Panc1 (cell line): ENCODE data around the gene SPAM1. TPM values are rescaled to one million over a fixed set of nuclear protein-coding genes. Genes with fewer than 3 reads are reported as not detected.

Experiments
- ATAC-seq: fragments of 200-7000 bp; cut with Tn5 transposase; 2 replicates; pipeline ENCODE4 v1.9.1; 2020; ENCODE audit warnings: mild to moderate bottlenecking, moderate library complexity
- BruUV-seq: library from RNA; stranded (reverse); fragments of 400-500 nt; replicated peaks from 2 replicates; lab custom pipeline; 2021; lab: Mats Ljungman, UMichigan
- CTCF ChIA-PET: fragments of 300-600 bp; sonication (Branson Sonifier 250); formaldehyde crosslinking; loops from one replicate; lab custom pipeline; 2022; ENCODE audit warnings: antibody characterized with exemption; lab: Charles Lee
- POLR2A ChIA-PET: fragments of 300-600 bp; sonication (Branson Sonifier 250); formaldehyde crosslinking; loops from one replicate; lab custom pipeline; 2022; ENCODE audit warnings: antibody characterized with exemption; lab: Charles Lee
- DNase-seq: peaks from one replicate; pipeline ENCODE4 v3.0.0-alpha.2; 2010; ENCODE audit warnings: low read depth, low spot score
- H3K27ac ChIP-seq: 2 replicates; pipeline ENCODE4 v1.5.1; 2011; ENCODE audit warnings: mild to moderate bottlenecking, low read length, inconsistent platforms
- H3K27me3 ChIP-seq: fragments of 200-500 bp; sonication (Bioruptor generic); 2 replicates; pipeline ENCODE4 v1.6.0; 2014; ENCODE audit warnings: low read length, inconsistent platforms; ENCODE audit not compliant: control insufficient read depth, insufficient read depth
- H3K36me3 ChIP-seq: fragments of 200-500 bp; sonication (Bioruptor generic); 2 replicates; pipeline ENCODE4 v1.5.1; 2014; ENCODE audit warnings: inconsistent platforms, mild to moderate bottlenecking, low read length, moderate library complexity; ENCODE audit not compliant: control insufficient read depth, insufficient read depth
- H3K4me1 ChIP-seq: 2 replicates; pipeline ENCODE4 v1.5.1; 2011; ENCODE audit warnings: inconsistent platforms, mild to moderate bottlenecking, low read length, moderate library complexity; ENCODE audit not compliant: control insufficient read depth, insufficient read depth
- H3K4me3 ChIP-seq, 2 experiments: 2 replicates each; pipeline ENCODE4 v1.5.1; 2011 to 2012; ENCODE audit warnings: low read depth in 2 of 2, low read length in 2 of 2, mild to moderate bottlenecking in 2 of 2, inconsistent platforms in 1 of 2, moderate library complexity in 1 of 2
- H3K9me3 ChIP-seq: fragments of 200-500 bp; sonication (Bioruptor generic); 2 replicates; pipeline ENCODE4 v1.5.1; 2014; ENCODE audit warnings: low read depth, mild to moderate bottlenecking, inconsistent platforms, low read length, moderate library complexity; ENCODE audit not compliant: control insufficient read depth, insufficient read depth
- CTCF ChIP-seq: fragments of 450-650 bp; IDR thresholded peaks from 2 replicates; pipeline ENCODE4 v1.5.1; 2017; ENCODE audit warnings: mild to moderate bottlenecking
- POLR2AphosphoS5 ChIP-seq: IDR thresholded peaks from 2 replicates; pipeline ENCODE4 v1.6.1; 2012; ENCODE audit warnings: mild to moderate bottlenecking, low read depth, low read length, moderate library complexity
- REST ChIP-seq, 2 experiments: IDR thresholded peaks; 2 replicates each; pipeline ENCODE4 v1.6.1; 2011 to 2012; ENCODE audit warnings: low read depth in 2 of 2, control low read depth in 1 of 2, low read length in 1 of 2, mild to moderate bottlenecking in 1 of 2, moderate library complexity in 1 of 2; ENCODE audit not compliant: insufficient read depth in 1 of 2
- SIN3A ChIP-seq: IDR thresholded peaks from 2 replicates; pipeline ENCODE4 v1.6.1; 2012; ENCODE audit warnings: low read depth, mild to moderate bottlenecking, low read length, moderate library complexity, borderline replicate concordance; ENCODE audit not compliant: insufficient read depth
- TCF7L2 ChIP-seq: IDR thresholded peaks from 2 replicates; pipeline ENCODE4 v1.6.1; 2011; ENCODE audit warnings: mild to moderate bottlenecking, low read depth, low read length, inconsistent platforms
- in situ Hi-C: cut with HindIII; loops from 2 replicates; pipeline ENCODE4 v1.10.0; 2016; ENCODE audit warnings: low sequenced_read_pairs, low pct_unique_long_range_greater_than_20kb
- intact Hi-C: fragments of 100-400 bp; cut with micrococcal nuclease; formaldehyde crosslinking; loops from one replicate; pipeline ENCODE4 v1.10.0; 2022; ENCODE audit not compliant: unreplicated experiment
- total RNA-seq: library from RNA; stranded (reverse); gene quantifications from one replicate; pipeline ENCODE4 v1.2.1, GENCODE V29; 2021; ENCODE audit not compliant: unreplicated experiment

SPAM1 gene
- total RNA-seq, 1 experiment from 2014 or later, result not detected

DNA sequence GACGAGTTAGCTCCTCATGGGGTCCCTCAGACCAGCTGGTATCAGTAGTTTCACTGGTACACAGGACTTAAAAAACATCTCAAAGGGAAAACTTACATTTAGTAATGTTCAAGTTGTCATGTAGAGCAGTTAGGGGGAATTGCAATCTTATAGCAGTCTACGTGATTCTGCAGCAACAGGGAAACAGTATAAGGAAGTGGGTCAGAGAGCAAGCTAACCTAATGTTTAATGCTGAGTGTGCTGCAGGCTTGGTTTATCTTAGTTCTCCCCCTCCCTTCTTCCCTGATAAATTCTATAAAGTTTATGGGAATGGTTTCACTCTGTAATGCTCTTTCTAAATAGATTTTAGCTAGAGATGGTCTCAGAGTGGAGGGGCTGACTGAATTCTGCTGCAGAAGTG is 11.3 kb downstream of the SPAM1 start:
- no peak overlapping the region for H3K27ac ChIP-seq
- ATAC-seq, result no peak
- H3K4me3 ChIP-seq, result no peak overlapping the region
- POLR2A ChIA-PET, result interaction anchor here (0.6 kb wide), 1 partner anchor 12 kb away, joined by 4 read pairs; no protein-coding TSS in a partner anchor
- in situ Hi-C loops (no loop called here), intact Hi-C loops (no loop called here)
- no peaks in the 10 kb centered on the region for H3K36me3 ChIP-seq
- no TSS peak for BruUV-seq
- H3K27me3 ChIP-seq, result no peaks in the 10 kb centered on the region
- no peak for TF ChIP-seq POLR2AphosphoS5
- no peak for TF ChIP-seq SIN3A
- no peak for TF ChIP-seq CTCF
- no peak for TF ChIP-seq REST (IDR thresholded peaks at IDR 0.05; ENCODE audit: insufficient read depth in 1 of 2, low read depth in 2 of 2, low read length in 1 of 2)
- no peak for TF ChIP-seq TCF7L2
- no peaks in the 10 kb centered on the region for H3K4me1 ChIP-seq
- DNase-seq, result no peak
- CTCF ChIA-PET, result no interaction called here
- no peaks in the 10 kb centered on the region for H3K9me3 ChIP-seq

GRCh38 chr7:123939784-123940183 is 14.7 kb downstream of the SPAM1 start:
- CTCF ChIA-PET, result no interaction called here
- DNase-seq, result no peak
- POLR2A ChIA-PET, result no interaction called here
- Histone ChIP-seq H3K9me3 (no peaks in the 10 kb centered on the region), H3K4me1 (no peaks in the 10 kb centered on the region), H3K27me3 (no peaks in the 10 kb centered on the region), H3K36me3 (no peaks in the 10 kb centered on the region), H3K27ac (no peak overlapping the region), H3K4me3 (no peak overlapping the region)
- in situ Hi-C loops, result no loop called here
- no TSS peak for BruUV-seq
- ATAC-seq, result no peak
- intact Hi-C loops, result no loop called here
- TF ChIP-seq SIN3A (no peak), REST (IDR thresholded peaks at IDR 0.05; ENCODE audit: insufficient read depth in 1 of 2, low read depth in 2 of 2, low read length in 1 of 2) (no peak), POLR2AphosphoS5 (no peak), TCF7L2 (no peak), CTCF (no peak)
